Psoas muscle (tissue), 8 donors: ENCODE measurements around the gene KIAA1217. TPM values are rescaled to one million over a fixed set of nuclear protein-coding genes. Genes with fewer than 3 reads are reported as not detected.

Experiments used
- ATAC-seq, 4 donors: fragments of 200-7000 bp; cut with Tn5 transposase; one replicate each; pipeline ENCODE4 v1.9.1; 2020; ENCODE audit warnings: moderate library complexity in 3 of 4, mild to moderate bottlenecking in 2 of 4
- DNase-seq, 2 donors: peaks; one replicate each; pipeline ENCODE4 v3.0.0-alpha.2; 2020
- H3K27ac ChIP-seq: fragments of 200-600 bp; one replicate; pipeline ENCODE4 v1.8.0; 2022
- H3K27me3 ChIP-seq, 3 donors: fragments of 200-600 bp in 1 of 3; one replicate each; pipeline versions ENCODE4 v1.6.1 to v1.8.0; 2013 to 2022; ENCODE audit warnings: low read length in 2 of 3, mild to moderate bottlenecking in 2 of 3, moderate library complexity in 1 of 3; ENCODE audit not compliant: insufficient read depth in 3 of 3
- H3K36me3 ChIP-seq, 2 donors: fragments of 200-600 bp in 1 of 2; one replicate each; pipeline versions ENCODE4 v1.6.1 to v1.8.0; 2013 to 2022; ENCODE audit warnings: low read depth in 1 of 2, mild to moderate bottlenecking in 1 of 2, moderate library complexity in 1 of 2; ENCODE audit not compliant: insufficient read depth in 1 of 2
- H3K4me1 ChIP-seq: fragments of 200-600 bp; one replicate; pipeline ENCODE4 v1.8.0; 2022
- H3K4me3 ChIP-seq: fragments of 200-600 bp; one replicate; pipeline ENCODE4 v1.8.0; 2022; ENCODE audit warnings: mild to moderate bottlenecking
- H3K9me3 ChIP-seq: fragments of 200-600 bp; one replicate; pipeline ENCODE4 v1.8.0; 2022
- CTCF ChIP-seq: fragments of 200-600 bp; IDR thresholded peaks from one replicate; pipeline ENCODE4 v1.8.0; 2022; ENCODE audit warnings: antibody characterized with exemption
- WGBS, 3 donors: extraction: QIAGEN DNeasy Blood & Tissue Kit; methylation state at CpG; one replicate each; pipeline versions ENCODE4 v1.1.6 to v1.1.7; 2013; 5-methylcytosine and 5-hydroxymethylcytosine counted together
- intact Hi-C, 2 donors: fragments of 100-400 bp; cut with DNase I; formaldehyde crosslinking; loops; one replicate each; pipeline versions ENCODE4 v1.11.0 to v1.14.2; 2022
- polyA plus RNA-seq, 3 donors: library from polyadenylated mRNA; stranded (reverse); fragments of 200-250 nt; gene quantifications; one replicate each; pipeline ENCODE4 v1.2.3, GENCODE V29; 2013
- total RNA-seq, 4 donors: library from RNA; stranded (reverse); fragmentation: NEBNext Ultra II Directional in 2 of 4; extraction: Animal tissue kit (Norgen Biotek cat#: 25700) in 2 of 4; gene quantifications; one replicate each; pipeline versions ENCODE4 v1.2.1 to v1.2.4, GENCODE V29; 2021 to 2023
- donor health status: healthy with polysubstance abuse.
- donor health status: DM: no; HTN: no; CAD: no; lungs with moderate emphysema.
- donor health status: Bipolar disorder and iron deficiency.
- donor health status: healthy.
- donor health status: DM: yes; HTN: yes; CAD: no.
- donor health status: DM: no; HTN: no; CAD: no.
- donor health status: DM: no; HTN: no; CAD: no.
- donor health status: DM: yes; HTN: yes; CAD: no.

KIAA1217 gene
- total and polyA plus RNA-seq, 7 donors, result 8.9 to 169 (median 65.9) TPM

- H3K27me3 ChIP-seq, result no peaks in the 10 kb centered on the region
- no peaks in the 10 kb centered on the region for H3K4me1 ChIP-seq
- no peaks in the 10 kb centered on the region for H3K36me3 ChIP-seq
- DNase-seq, result no peak
- H3K4me3 ChIP-seq, result no peak overlapping the region
- no peak for TF ChIP-seq CTCF
- intact Hi-C loops, result no loop called here
- 51 to 52% (median 52%) methylated on average over 7 of the region's 7 CpGs for WGBS, 3 donors
- no peak overlapping the region for H3K27ac ChIP-seq
- H3K9me3 ChIP-seq, result no peaks in the 10 kb centered on the region
- ATAC-seq, result no peak
Observed at GRCh38 chr10:24571870-24572450, 363.0 kb downstream of the KIAA1217 start.

GRCh38 chr10:24574161-24574560 lies 365.2 kb downstream of the KIAA1217 start:
- DNase-seq, result no peak
- no peak for ATAC-seq

GRCh38 chr10:24574578-24575155 lies 365.7 kb downstream of the KIAA1217 start:
- Histone ChIP-seq H3K27me3 (no peaks in the 10 kb centered on the region), H3K4me1 (no peaks in the 10 kb centered on the region), H3K9me3 (no peaks in the 10 kb centered on the region), H3K36me3 (no peaks in the 10 kb centered on the region), H3K27ac (no peak overlapping the region), H3K4me3 (no peak overlapping the region)
- 88 to 95% (median 93%) methylated on average over 3 of the region's 3 CpGs for WGBS, 3 donors
- no peak for DNase-seq
- intact Hi-C loops, result no loop called here
- no peak for ATAC-seq
- no peak for TF ChIP-seq CTCF

More at GRCh38 chr10:24574161-24574560, 365.2 kb downstream of the KIAA1217 start:
- no peaks in the 10 kb centered on the region for H3K36me3 ChIP-seq
- WGBS, 3 donors, result 82 to 88% (median 85%) methylated on average over 9 of the region's 9 CpGs
- intact Hi-C loops, result no loop called here
- no peak overlapping the region for H3K4me3 ChIP-seq
- no peaks in the 10 kb centered on the region for H3K9me3 ChIP-seq
- no peaks in the 10 kb centered on the region for H3K4me1 ChIP-seq
- H3K27me3 ChIP-seq, result no peaks in the 10 kb centered on the region
- no peak overlapping the region for H3K27ac ChIP-seq
- TF ChIP-seq CTCF, result no peak

- no peak for TF ChIP-seq CTCF
- no peaks in the 10 kb centered on the region for H3K36me3 ChIP-seq
- intact Hi-C loops, result no loop called here
- no peaks in the 10 kb centered on the region for H3K27me3 ChIP-seq
- no peak overlapping the region for H3K27ac ChIP-seq
- no peaks in the 10 kb centered on the region for H3K4me1 ChIP-seq
- ATAC-seq (no peak), DNase-seq (no peak)
- no peak overlapping the region for H3K4me3 ChIP-seq
- no peaks in the 10 kb centered on the region for H3K9me3 ChIP-seq
- WGBS, 3 donors, result 83 to 87% (median 85%) methylated on average over 10 of the region's 10 CpGs
Observed at GRCh38 chr10:24575481-24576002, 366.6 kb downstream of the KIAA1217 start.
